GM18507 (cell line): Measurements from ENCODE around the gene USP24.
"Not testable (repeated sequence)": the region's sequence is repeated elsewhere in the genome, so short reads cannot be mapped to it uniquely, and the experiment has no call there.

ENCODE experiments used
- DNase-seq: peaks from one replicate; pipeline ENCODE4 v3.0.0; 2011; ENCODE audit warnings: low read depth; ENCODE audit not compliant: insufficient read length; ENCODE audit errors: extremely low spot score
- FAIRE-seq: peaks from 2 replicates; lab custom pipeline; 2011; peaks lifted over from hg19 to GRCh38; lab: Jason Lieb, UNC

The USP24 gene

GRCh38 chr1:55131801-55132200 lies 83.4 kb downstream of the USP24 start:
- no peak for DNase-seq
- FAIRE-seq = no peak

- DNase-seq (no peak), FAIRE-seq (no peak)
Measured at GRCh38 chr1:55131218-55131617, 83.9 kb downstream of the USP24 start.

GRCh38 chr1:55129194-55129728 lies 85.9 kb downstream of the USP24 start:
- DNase-seq (no peak), FAIRE-seq (no peak)

- FAIRE-seq = no peak
- no peak for DNase-seq
Measured at GRCh38 chr1:55128418-55128995, 86.7 kb downstream of the USP24 start.

GRCh38 chr1:55127827-55128343 lies 87.3 kb downstream of the USP24 start:
- DNase-seq = no peak
- FAIRE-seq = no peak

- FAIRE-seq = no peak
- DNase-seq = no peak
Measured at GRCh38 chr1:55124470-55124869, 90.7 kb downstream of the USP24 start.

GRCh38 chr1:55120538-55120937 lies 94.6 kb downstream of the USP24 start:
- DNase-seq = no peak
- no peak for FAIRE-seq

- FAIRE-seq = no peak
- DNase-seq = no peak
Measured at GRCh38 chr1:55118651-55119329, 96.4 kb downstream of the USP24 start.

- DNase-seq (no peak), FAIRE-seq (no peak)
Measured at GRCh38 chr1:55117941-55118340, 97.2 kb downstream of the USP24 start.

- not testable (repeated sequence) for DNase-seq, FAIRE-seq
Measured at GRCh38 chr1:55109005-55109404, 106.2 kb downstream of the USP24 start.

- FAIRE-seq (no peak), DNase-seq (no peak)
Measured at GRCh38 chr1:55107101-55107500, 108.1 kb downstream of the USP24 start.

GRCh38 chr1:55103891-55104290 lies 111.3 kb downstream of the USP24 start:
- no peak for DNase-seq
- FAIRE-seq = no peak

- DNase-seq = no peak
- no peak for FAIRE-seq
Measured at GRCh38 chr1:55095095-55095494, 120.1 kb downstream of the USP24 start.

- FAIRE-seq (no peak), DNase-seq (no peak)
Measured at GRCh38 chr1:55092475-55092874, 122.7 kb downstream of the USP24 start.

- FAIRE-seq (no peak), DNase-seq (no peak)
Measured at GRCh38 chr1:55089683-55090082, 125.5 kb downstream of the USP24 start.

- FAIRE-seq (no peak), DNase-seq (no peak)
Measured at GRCh38 chr1:55088413-55088812, 126.8 kb downstream of the USP24 start.

- DNase-seq (no peak), FAIRE-seq (no peak)
Measured at GRCh38 chr1:55087439-55087838, 127.7 kb downstream of the USP24 start.

GRCh38 chr1:55084257-55084656 lies 130.9 kb downstream of the USP24 start:
- FAIRE-seq (no peak), DNase-seq (no peak)

GRCh38 chr1:55081905-55082296 lies 133.3 kb downstream of the USP24 start:
- DNase-seq (no peak), FAIRE-seq (no peak)

- FAIRE-seq = no peak
- DNase-seq = no peak
Measured at GRCh38 chr1:55081188-55081904, 133.8 kb downstream of the USP24 start.
